ENCODE data around the gene DENND4A.
A peak's percentile ranks its signal among the peaks of the same experiment; 100 is the strongest.

Gene DENND4A

DNA sequence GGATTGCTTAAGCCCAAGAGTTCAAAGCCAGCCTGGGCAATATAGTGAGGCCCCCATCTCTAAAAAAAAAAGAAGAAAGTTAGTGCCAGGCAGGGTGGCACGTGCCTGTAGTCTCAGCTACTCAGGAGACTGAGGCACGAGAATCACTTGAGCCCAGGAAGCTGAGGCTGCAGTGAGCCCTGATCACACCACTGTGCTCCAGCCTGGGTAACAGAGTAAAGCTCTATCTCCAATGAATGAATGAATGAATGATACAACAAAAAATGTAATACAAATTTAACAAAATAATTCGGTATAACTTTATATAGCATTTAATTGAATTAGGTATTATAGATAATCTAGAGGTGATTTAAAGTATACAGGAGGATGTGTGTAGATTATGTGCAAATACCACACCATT is 29.7 kb downstream of the DENND4A start:
- H3K27ac ChIP-seq (ENCODE audit: low read depth, low read length) = peak overlapping the region; percentile 72
- H3F3A ChIP-seq (ENCODE audit: insufficient read depth) = peaks cover 59% of the 10 kb centered on the region
- TF ChIP-seq, protein P1, sequence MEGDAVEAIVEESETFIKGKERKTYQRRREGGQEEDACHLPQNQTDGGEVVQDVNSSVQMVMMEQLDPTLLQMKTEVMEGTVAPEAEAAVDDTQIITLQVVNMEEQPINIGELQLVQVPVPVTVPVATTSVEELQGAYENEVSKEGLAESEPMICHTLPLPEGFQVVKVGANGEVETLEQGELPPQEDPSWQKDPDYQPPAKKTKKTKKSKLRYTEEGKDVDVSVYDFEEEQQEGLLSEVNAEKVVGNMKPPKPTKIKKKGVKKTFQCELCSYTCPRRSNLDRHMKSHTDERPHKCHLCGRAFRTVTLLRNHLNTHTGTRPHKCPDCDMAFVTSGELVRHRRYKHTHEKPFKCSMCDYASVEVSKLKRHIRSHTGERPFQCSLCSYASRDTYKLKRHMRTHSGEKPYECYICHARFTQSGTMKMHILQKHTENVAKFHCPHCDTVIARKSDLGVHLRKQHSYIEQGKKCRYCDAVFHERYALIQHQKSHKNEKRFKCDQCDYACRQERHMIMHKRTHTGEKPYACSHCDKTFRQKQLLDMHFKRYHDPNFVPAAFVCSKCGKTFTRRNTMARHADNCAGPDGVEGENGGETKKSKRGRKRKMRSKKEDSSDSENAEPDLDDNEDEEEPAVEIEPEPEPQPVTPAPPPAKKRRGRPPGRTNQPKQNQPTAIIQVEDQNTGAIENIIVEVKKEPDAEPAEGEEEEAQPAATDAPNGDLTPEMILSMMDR (IDR thresholded peaks at IDR 0.05; ENCODE audit: insufficient read depth, low read length, poor library complexity, severe bottlenecking) = no peak
- no peak for TF ChIP-seq EZH2phosphoT487 (conservative IDR thresholded peaks at IDR 0.05; ENCODE audit: low read length)
- H3K36me3 ChIP-seq (ENCODE audit: low read length) = peaks cover 21% of the 10 kb centered on the region
- peak overlapping the region; percentile 16; the same call in 1 of the 2 replicates for H3K9ac ChIP-seq (ENCODE audit: low read length)
- H2AFZ ChIP-seq (ENCODE audit: low read depth, low read length, severe bottlenecking) = no peak overlapping the region
- peaks cover 100% of the 10 kb centered on the region for H3K79me2 ChIP-seq (ENCODE audit: insufficient read depth, low read length)
- H3K4me2 ChIP-seq (ENCODE audit: low read depth, low read length, poor library complexity, severe bottlenecking) = peak overlapping the region; percentile 42
- H3K27me3 ChIP-seq (ENCODE audit: low read length) = no peaks in the 10 kb centered on the region
- H3K9me3 ChIP-seq (ENCODE audit: insufficient read depth, low read length) = no peaks in the 10 kb centered on the region
- no peaks in the 10 kb centered on the region for H3K9me2 ChIP-seq (replicated peaks; ENCODE audit: insufficient read depth, low read length)
- peak overlapping the region; percentile 23 for H3K4me3 ChIP-seq (ENCODE audit: insufficient read depth, low read length, poor library complexity, severe bottlenecking)
- no peaks in the 10 kb centered on the region for H4K20me1 ChIP-seq (ENCODE audit: low read depth, low read length)

DNA sequence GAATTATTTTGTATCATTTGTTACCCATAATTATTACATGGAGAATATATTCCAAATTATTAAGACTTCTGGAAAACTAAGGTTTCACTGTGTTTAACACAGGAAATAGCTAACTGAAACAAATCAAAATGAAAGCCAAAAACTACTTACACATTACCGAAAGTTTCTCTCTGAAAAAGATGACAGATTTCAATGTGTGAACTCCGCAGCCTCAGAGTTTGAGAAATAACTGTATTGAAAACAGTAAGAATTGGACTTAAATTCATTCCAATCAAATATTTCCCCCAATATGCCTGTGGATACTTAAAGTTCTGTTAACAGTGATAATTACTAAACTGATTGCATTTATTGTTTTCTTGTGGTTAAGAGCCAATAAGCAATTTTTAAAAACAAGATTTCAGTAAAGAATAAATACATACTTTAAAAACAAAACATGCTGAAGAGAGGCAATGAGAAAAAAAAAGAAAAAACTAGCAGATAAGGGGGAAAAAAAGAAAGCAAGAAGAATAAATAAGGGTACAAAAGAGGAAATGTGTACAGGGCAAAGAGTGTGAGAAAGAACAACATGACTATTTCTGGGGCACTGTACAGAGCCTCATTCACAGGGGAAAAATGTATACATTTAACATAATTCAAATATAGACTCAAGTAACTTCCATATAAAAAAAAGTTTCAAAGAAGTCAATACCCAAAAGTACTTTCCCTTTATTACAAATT is 30.7 kb downstream of the DENND4A start:
- H3K79me2 ChIP-seq (ENCODE audit: insufficient read depth, low read length) = peaks cover 100% of the 10 kb centered on the region
- H3K9ac ChIP-seq (ENCODE audit: low read length) = peak overlapping the region; percentile 16; the same call in 1 of the 2 replicates
- H3K9me3 ChIP-seq (ENCODE audit: insufficient read depth, low read length) = no peaks in the 10 kb centered on the region
- no peaks in the 10 kb centered on the region for H3K9me2 ChIP-seq (replicated peaks; ENCODE audit: insufficient read depth, low read length)
- TF ChIP-seq, protein P1 (IDR thresholded peaks at IDR 0.05; ENCODE audit: insufficient read depth, low read length, poor library complexity, severe bottlenecking) = no peak
- TF ChIP-seq EZH2phosphoT487 (conservative IDR thresholded peaks at IDR 0.05; ENCODE audit: low read length) = no peak
- H4K20me1 ChIP-seq (ENCODE audit: low read depth, low read length) = no peaks in the 10 kb centered on the region
- H3K4me3 ChIP-seq (ENCODE audit: insufficient read depth, low read length, poor library complexity, severe bottlenecking) = peak overlapping the region; percentile 21
- peak overlapping the region; percentile 72 for H3K27ac ChIP-seq (ENCODE audit: low read depth, low read length)
- no peaks in the 10 kb centered on the region for H3K27me3 ChIP-seq (ENCODE audit: low read length)
- peak overlapping the region; percentile 42 for H3K4me2 ChIP-seq (ENCODE audit: low read depth, low read length, poor library complexity, severe bottlenecking)
- H3F3A ChIP-seq (ENCODE audit: insufficient read depth) = peaks cover 52% of the 10 kb centered on the region
- peaks cover 21% of the 10 kb centered on the region for H3K36me3 ChIP-seq (ENCODE audit: low read length)
- no peak overlapping the region for H2AFZ ChIP-seq (ENCODE audit: low read depth, low read length, severe bottlenecking)

DNA sequence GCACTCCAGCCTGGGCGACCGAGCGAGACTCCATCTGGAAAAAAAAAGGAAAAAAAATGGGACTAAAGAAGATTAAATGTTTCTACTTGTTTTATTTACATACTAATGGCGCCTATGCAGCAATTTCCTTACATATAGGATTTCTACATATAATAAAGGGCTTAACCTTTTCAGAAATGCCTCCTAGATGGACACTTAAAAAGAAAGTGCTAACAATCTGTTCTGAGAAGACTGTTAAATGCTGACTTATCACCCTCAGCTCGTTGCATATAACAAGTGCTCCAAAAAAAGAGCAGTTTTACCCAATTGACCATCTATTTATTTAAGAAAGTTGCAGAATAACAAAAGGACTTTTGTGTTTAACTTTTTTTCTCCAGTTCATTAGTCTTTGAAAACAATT is 32.7 kb downstream of the DENND4A start:
- Histone ChIP-seq H3K4me2 (ENCODE audit: low read depth, low read length, poor library complexity, severe bottlenecking) (no peak overlapping the region), H3K4me3 (ENCODE audit: insufficient read depth, low read length, poor library complexity, severe bottlenecking) (no peak overlapping the region), H3K79me2 (ENCODE audit: insufficient read depth, low read length) (peaks cover 100% of the 10 kb centered on the region)

More for the DNA sequence above, 32.7 kb downstream of the DENND4A start:
- H3K9ac ChIP-seq (ENCODE audit: low read length) = no peak overlapping the region
- no peak for TF ChIP-seq EZH2phosphoT487 (conservative IDR thresholded peaks at IDR 0.05; ENCODE audit: low read length)
- TF ChIP-seq, protein P1 (IDR thresholded peaks at IDR 0.05; ENCODE audit: insufficient read depth, low read length, poor library complexity, severe bottlenecking) = no peak
- no peaks in the 10 kb centered on the region for H3K9me3 ChIP-seq (ENCODE audit: insufficient read depth, low read length)
- H3K27me3 ChIP-seq (ENCODE audit: low read length) = no peaks in the 10 kb centered on the region
- H4K20me1 ChIP-seq (ENCODE audit: low read depth, low read length) = peaks cover 5% of the 10 kb centered on the region; the same call in 1 of the 2 replicates
- peak overlapping the region; percentile 43; the same call in 1 of the 2 replicates for H3K27ac ChIP-seq (ENCODE audit: low read depth, low read length)
- H3F3A ChIP-seq (ENCODE audit: insufficient read depth) = peaks cover 44% of the 10 kb centered on the region
- H3K9me2 ChIP-seq (replicated peaks; ENCODE audit: insufficient read depth, low read length) = no peaks in the 10 kb centered on the region
- no peak overlapping the region for H2AFZ ChIP-seq (ENCODE audit: low read depth, low read length, severe bottlenecking)
- peaks cover 38% of the 10 kb centered on the region for H3K36me3 ChIP-seq (ENCODE audit: low read length)
